OCI-LY1 (cell line): Measurements from ENCODE around the gene SLC39A12.

Experiments used
- H2AFZ ChIP-seq: fragments of 200-600 bp; sonication (generic), shearing (Covaris generic); 2 replicates; pipeline ENCODE4 v1.6.0; 2014; ENCODE audit warnings: antibody characterized with exemption, mild to moderate bottlenecking, low read length
- H3F3A ChIP-seq: fragments of 200-600 bp; sonication (generic), shearing (Covaris generic); 2 replicates; pipeline ENCODE4 v1.6.0; 2014; ENCODE audit warnings: mild to moderate bottlenecking, antibody characterized with exemption, low read length, moderate library complexity; ENCODE audit not compliant: insufficient read depth
- H3K27ac ChIP-seq: fragments of 200-600 bp; sonication (generic); 2 replicates; pipeline ENCODE4 v1.5.1; 2014; ENCODE audit warnings: low read length, mixed run types, mild to moderate bottlenecking, low read depth; ENCODE audit not compliant: poor library complexity, severe bottlenecking
- H3K27me3 ChIP-seq: fragments of 200-600 bp; sonication (generic); 2 replicates; pipeline ENCODE4 v1.6.0; 2014; ENCODE audit warnings: antibody characterized with exemption, mild to moderate bottlenecking, low read length, moderate library complexity; ENCODE audit not compliant: insufficient read depth
- H3K36me3 ChIP-seq: fragments of 200-600 bp; sonication (generic); 2 replicates; pipeline ENCODE4 v1.6.1; 2014; ENCODE audit warnings: mild to moderate bottlenecking, antibody characterized with exemption, low read length, moderate library complexity, mixed read lengths; ENCODE audit not compliant: insufficient read depth
- H3K4me1 ChIP-seq: fragments of 200-600 bp; sonication (generic); 2 replicates; pipeline ENCODE4 v1.5.1; 2014; ENCODE audit warnings: mild to moderate bottlenecking, low read length, moderate library complexity; ENCODE audit not compliant: insufficient read depth, severe bottlenecking
- H3K4me2 ChIP-seq: fragments of 200-600 bp; sonication (generic), shearing (Covaris generic); 2 replicates; pipeline ENCODE4 v1.6.1; 2014; ENCODE audit warnings: low read length
- H3K4me3 ChIP-seq: fragments of 200-600 bp; sonication (generic); 2 replicates; pipeline ENCODE4 v1.5.1; 2014; ENCODE audit warnings: low read length, low read depth, mild to moderate bottlenecking, mixed read lengths; ENCODE audit not compliant: poor library complexity, severe bottlenecking
- H3K79me2 ChIP-seq: fragments of 200-600 bp; shearing (Covaris generic); 2 replicates; pipeline ENCODE4 v1.6.1; 2016; ENCODE audit warnings: mixed run types, low read length, mixed read lengths; ENCODE audit not compliant: insufficient read depth
- H3K9ac ChIP-seq: fragments of 200-600 bp; sonication (generic), shearing (Covaris generic); 2 replicates; pipeline ENCODE4 v1.6.1; 2014; ENCODE audit warnings: mild to moderate bottlenecking, low read length, mixed read lengths
- H3K9me2 ChIP-seq: fragments of 200-600 bp; sonication (generic), shearing (Covaris generic); 2 replicates; pipeline ENCODE4 v1.6.1; 2014; ENCODE audit warnings: low read depth, mild to moderate bottlenecking, low read length, mixed read lengths
- H3K9me3 ChIP-seq: fragments of 200-600 bp; shearing (Covaris generic); 2 replicates; pipeline ENCODE4 v1.6.1; 2014; ENCODE audit warnings: low read length, mixed read lengths
- H4K20me1 ChIP-seq: fragments of 200-600 bp; sonication (generic), shearing (Covaris generic); 2 replicates; pipeline ENCODE4 v1.6.0; 2016; ENCODE audit warnings: mild to moderate bottlenecking, low read length; ENCODE audit not compliant: insufficient read depth
- CTCF ChIP-seq: fragments of 200-600 bp; sonication (generic), shearing (Covaris generic); IDR thresholded peaks from 2 replicates; pipeline ENCODE4 v1.5.1; 2017; ENCODE audit warnings: mild to moderate bottlenecking, antibody characterized with exemption, low read length, moderate library complexity, mixed read lengths
- EZH2 ChIP-seq: fragments of 200-600 bp; sonication (generic), shearing (Covaris generic); IDR thresholded peaks from 2 replicates; pipeline ENCODE4 v1.8.0; 2017; ENCODE audit warnings: borderline replicate concordance, mixed run types, mild to moderate bottlenecking, antibody characterized with exemption, low read length, moderate library complexity, mixed read lengths

SLC39A12 gene

DNA sequence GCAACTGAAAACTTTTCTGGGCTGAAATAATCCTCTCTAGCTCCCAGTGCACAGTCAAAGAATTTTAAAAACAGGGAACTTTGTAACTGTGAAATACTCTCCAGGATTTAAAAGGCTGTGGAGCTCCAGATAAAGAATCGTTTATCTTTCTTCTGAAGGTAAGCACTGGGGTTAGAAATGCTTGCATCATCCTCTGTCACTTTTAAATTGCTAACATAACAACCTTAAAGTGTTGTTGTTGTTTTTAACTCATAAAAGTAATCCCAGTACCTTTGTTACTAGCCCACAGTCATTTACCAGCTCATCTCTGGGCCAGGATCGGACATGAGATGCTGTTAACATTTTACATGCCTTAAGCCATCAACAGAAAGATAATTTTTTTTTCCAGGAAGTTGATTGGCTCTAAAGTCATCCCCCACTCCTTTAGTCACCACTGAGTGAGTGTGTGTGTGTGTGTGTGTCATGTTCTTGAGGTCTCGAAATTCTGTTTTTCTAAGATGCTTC is at the start of gene SLC39A12:
TSS of gene SLC39A12 (plus strand) at position 51 of the 504 bp plus-strand sequence. CDS start 1,359 bp downstream, outside the sequence.
- no peak within 1 kb of the TSS for H3K4me2 ChIP-seq
- H2AFZ ChIP-seq: no peak within 1 kb of the TSS
- H3K79me2 ChIP-seq: no peaks in the 10 kb centered on the region
- TF ChIP-seq CTCF: no peak
- no peak for TF ChIP-seq EZH2
- no peak within 1 kb of the TSS for H3K27ac ChIP-seq
- H3K27me3 ChIP-seq: no peaks in the 10 kb centered on the region
- H3K4me3 ChIP-seq: no peak within 1 kb of the TSS
- H4K20me1 ChIP-seq: no peaks in the 10 kb centered on the region
- no peaks in the 10 kb centered on the region for H3K9me2 ChIP-seq
- H3K4me1 ChIP-seq: no peaks in the 10 kb centered on the region
- no peaks in the 10 kb centered on the region for H3F3A ChIP-seq
- H3K9ac ChIP-seq: no peak within 1 kb of the TSS
- H3K36me3 ChIP-seq: no peaks in the 10 kb centered on the region
- H3K9me3 ChIP-seq: no peaks in the 10 kb centered on the region

GRCh38 chr10:17904564-17904963 is 47.2 kb upstream of the SLC39A12 start:
- no peak overlapping the region for H2AFZ ChIP-seq
- H4K20me1 ChIP-seq: no peaks in the 10 kb centered on the region

DNA sequence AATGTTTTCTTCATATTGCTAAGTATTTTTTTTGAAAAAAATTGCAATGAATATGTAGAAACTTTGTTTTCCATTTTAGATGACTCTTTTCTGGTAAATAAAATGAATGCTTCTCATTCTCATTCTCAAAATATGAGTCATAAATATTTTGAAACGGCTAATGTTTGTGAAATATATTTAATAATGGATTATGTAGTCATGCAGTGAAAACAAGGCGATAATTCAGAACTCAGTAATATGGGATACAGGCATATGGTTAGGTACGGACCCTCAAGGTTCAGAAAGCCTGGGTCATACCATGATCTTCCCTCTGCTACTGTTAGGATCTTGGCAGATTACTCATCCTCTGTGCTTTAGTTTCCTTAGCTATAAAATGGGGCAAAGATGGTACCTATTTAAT is 46.2 kb upstream of the SLC39A12 start:
- Histone ChIP-seq H3F3A (no peaks in the 10 kb centered on the region), H4K20me1 (no peaks in the 10 kb centered on the region), H3K4me2 (no peak overlapping the region), H2AFZ (no peak overlapping the region), H3K27ac (no peak overlapping the region), H3K9me2 (no peaks in the 10 kb centered on the region), H3K9me3 (no peaks in the 10 kb centered on the region), H3K36me3 (no peaks in the 10 kb centered on the region), H3K9ac (no peak overlapping the region), H3K4me1 (no peaks in the 10 kb centered on the region), H3K27me3 (no peaks in the 10 kb centered on the region), H3K79me2 (no peaks in the 10 kb centered on the region), H3K4me3 (no peak overlapping the region)
- TF ChIP-seq EZH2 (no peak), CTCF (no peak)

More at GRCh38 chr10:17904564-17904963, 47.2 kb upstream of the SLC39A12 start:
- no peaks in the 10 kb centered on the region for H3K9me3 ChIP-seq
- H3K9ac ChIP-seq: no peak overlapping the region
- H3F3A ChIP-seq: no peaks in the 10 kb centered on the region
- no peak overlapping the region for H3K4me2 ChIP-seq
- no peaks in the 10 kb centered on the region for H3K79me2 ChIP-seq
- H3K4me1 ChIP-seq: no peaks in the 10 kb centered on the region
- no peaks in the 10 kb centered on the region for H3K9me2 ChIP-seq
- no peak for TF ChIP-seq CTCF
- no peak for TF ChIP-seq EZH2
- no peaks in the 10 kb centered on the region for H3K27me3 ChIP-seq
- no peak overlapping the region for H3K27ac ChIP-seq
- no peak overlapping the region for H3K4me3 ChIP-seq
- no peaks in the 10 kb centered on the region for H3K36me3 ChIP-seq
